GM18520 (cell line): ENCODE data around the gene GORASP1.

Experiments used
- ATAC-seq: cut with Tn5 transposase; IDR thresholded peaks from one replicate; pipeline ENCODE4 v1.9.1; 2021; ENCODE audit not compliant: unreplicated experiment

The GORASP1 gene

DNA sequence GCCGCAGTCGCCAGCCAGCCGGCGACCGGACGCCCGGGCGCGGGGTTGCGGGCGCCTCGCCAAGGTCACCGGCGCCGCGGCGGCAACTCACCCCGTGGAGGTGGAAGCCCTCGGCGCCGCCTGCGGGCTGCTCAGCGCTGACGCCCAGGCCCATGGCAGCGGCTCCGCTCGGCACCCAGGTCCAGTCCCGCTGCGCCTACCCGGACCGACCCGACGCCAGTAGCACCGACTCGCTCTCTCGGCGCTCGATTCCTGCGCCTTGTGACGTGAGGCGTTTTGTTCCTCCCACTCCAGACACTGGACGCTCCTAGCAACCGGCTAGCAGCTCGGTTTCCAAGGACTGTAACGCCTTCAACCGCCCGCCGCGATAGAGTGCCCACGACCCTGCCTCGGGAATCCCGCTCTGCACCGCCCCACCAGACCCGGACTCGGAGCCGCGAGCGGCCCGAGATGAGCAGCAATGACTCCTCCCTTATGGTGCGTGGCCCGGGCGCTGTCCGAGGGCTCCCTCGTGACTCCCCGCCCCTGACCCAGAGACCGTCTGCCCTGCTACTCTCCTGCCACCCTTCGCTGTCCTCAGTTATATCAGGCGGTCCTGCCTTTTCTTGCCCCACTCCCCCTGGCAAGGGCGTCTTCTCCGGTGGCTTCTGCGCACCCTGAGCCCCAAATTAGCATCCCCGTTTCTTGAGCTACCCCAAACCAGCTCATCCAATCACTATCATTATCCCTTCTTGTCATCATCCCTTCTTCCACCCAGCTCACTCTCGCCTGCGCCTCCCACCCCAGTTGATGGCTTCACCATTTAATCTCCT is at the start of gene GORASP1, which contains the start of gene TTC21A:
Gene GORASP1, minus strand, starts transcription at position 240 of the 812 bp plus-strand sequence. Its CDS starts 86 bp downstream, at position 154.
Gene TTC21A, plus strand, starts transcription at position 293 of the 812 bp plus-strand sequence. Its CDS starts 158 bp downstream, at position 451.
- ATAC-seq = peak; percentile 56

DNA sequence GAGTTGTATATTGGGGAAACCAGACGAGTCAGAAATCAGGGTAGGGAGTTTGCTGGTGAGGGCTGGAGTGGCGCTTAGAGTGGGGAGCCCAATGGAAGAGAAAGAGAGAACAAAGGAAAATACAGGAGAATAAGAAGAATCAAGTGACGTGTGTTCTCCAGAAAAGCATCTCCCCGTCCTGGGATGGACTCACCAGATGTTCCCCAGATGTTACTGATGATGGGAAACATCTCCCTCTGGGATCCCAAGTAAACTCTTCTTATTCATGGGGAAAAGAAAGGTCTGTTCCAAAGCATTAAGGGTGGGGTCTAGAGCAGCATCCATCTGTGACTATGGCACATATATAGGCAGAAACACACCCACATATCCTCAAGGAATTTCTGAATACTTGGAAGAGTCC is 49.0 kb upstream of the GORASP1 start:
- no peak for ATAC-seq

DNA sequence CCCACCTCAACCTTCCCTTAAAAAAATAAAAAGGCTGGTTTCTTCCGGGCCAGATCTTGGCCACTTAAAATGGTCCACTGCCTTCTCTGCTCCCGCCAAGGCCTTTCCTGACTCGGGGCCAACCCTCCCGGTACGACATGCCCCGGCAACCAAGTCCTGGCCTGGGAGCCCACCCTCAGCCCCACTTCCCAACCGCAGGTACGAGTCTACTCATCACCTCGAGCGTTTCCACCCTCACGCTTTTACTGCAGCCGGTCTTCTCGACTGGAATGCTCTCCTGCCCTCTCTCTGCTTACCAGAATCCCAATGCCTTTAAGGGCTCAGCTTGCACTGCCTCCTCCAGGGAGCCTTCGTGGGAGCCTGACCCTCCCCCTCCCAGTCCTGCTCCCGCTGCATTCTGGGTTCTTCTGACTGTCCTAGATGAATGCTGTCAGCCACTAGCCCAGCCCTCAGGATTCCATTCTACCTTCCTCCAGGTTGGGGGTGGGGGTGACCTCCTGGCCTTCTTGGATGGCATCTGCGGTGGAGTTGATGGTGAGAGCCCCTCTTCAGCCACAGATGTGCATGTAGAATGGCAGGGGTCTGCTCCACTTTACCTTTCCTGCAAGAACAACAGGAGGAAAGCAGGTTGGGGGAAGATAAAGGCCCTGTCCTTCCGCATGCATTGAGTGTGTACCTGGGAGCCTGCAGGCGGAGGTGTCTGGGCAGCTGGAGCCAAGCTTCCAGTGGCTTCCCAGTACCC is 47.0 kb upstream of the GORASP1 start:
- no peak for ATAC-seq

DNA sequence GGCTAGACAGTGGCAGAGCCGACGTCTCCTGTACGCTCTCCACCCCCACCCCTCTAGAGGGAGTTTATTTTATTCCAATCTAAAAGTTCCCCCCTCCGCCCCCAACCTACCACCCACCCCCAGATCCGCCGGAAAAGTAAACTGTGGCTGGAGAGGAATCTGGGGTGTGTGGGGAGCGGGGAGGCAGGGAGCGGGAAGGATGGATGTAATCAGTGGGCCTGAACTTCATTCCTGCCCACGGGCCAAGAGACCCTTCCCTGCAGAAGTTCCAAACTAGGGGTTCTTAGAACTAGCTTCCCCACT is 46.5 kb upstream of the GORASP1 start:
- no peak for ATAC-seq

DNA sequence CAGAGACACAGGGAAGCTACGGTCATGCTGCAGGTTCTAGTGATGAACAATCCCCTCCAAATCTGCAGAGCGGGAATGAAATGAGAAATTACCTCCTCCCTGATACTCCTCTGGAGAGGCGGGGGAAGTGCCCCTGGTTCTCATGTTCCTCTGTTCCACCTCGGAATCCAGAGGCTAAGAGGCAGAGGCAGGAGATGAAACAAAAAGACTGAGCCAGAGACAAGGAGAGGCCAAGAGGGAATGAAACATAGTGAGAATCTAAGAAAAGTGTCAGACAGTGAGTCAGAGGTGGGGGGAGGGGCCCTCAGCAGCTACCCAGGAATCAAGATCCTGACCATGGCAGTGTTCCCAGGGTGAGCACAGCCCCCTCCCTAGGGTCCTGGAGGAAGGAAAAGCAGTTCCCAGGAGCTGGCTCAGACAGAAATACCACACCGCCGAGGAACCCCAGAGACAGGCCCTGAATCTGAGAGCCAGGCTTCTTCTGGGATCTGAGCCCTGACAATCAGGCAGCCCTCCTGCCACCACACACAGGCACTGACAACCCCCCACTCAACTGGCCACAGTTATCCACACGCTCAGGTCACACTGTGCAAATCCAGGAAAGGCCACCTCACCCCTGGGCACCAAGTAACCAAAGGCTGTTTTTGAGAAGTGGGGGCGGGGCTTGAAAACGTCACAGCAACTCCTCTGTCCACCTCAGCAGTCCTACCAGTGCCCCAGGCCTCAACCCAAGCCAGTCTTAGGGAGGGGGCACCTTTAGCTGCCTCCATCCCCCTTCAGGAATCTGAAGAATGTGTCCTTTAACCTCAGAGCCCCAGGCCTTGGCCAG is 43.6 kb upstream of the GORASP1 start:
- no peak for ATAC-seq

DNA sequence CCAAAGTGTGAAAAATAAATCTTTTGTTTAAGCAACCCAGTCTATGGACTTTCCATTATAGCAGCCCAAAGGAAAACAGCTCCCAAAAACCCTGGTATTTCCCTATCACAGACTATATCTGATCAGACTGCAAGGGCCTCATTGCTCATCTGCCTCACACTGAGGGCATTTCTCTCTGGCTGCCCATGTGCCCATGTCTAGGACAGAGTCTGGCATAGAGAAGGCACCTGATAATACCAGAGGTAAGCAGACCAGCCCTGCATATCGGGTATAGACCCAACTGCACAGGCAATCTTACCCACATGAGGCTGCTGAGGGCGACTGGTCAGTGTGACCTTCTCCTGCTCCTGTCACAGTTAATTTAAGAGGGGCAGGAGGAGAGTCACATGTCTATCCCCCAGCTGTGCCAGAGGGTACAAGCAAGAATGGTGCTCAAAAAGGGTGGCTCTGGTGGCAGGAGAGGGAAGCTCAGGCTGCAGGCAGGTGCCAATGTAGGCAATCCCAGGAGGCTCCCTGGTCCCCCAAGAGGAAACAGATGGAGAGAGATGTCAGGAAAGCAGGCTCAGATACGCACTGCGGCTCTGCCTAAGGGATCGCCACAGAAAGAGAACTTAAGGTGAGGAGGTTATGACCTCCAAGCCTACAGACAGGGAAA is 42.8 kb upstream of the GORASP1 start:
- ATAC-seq = no peak

DNA sequence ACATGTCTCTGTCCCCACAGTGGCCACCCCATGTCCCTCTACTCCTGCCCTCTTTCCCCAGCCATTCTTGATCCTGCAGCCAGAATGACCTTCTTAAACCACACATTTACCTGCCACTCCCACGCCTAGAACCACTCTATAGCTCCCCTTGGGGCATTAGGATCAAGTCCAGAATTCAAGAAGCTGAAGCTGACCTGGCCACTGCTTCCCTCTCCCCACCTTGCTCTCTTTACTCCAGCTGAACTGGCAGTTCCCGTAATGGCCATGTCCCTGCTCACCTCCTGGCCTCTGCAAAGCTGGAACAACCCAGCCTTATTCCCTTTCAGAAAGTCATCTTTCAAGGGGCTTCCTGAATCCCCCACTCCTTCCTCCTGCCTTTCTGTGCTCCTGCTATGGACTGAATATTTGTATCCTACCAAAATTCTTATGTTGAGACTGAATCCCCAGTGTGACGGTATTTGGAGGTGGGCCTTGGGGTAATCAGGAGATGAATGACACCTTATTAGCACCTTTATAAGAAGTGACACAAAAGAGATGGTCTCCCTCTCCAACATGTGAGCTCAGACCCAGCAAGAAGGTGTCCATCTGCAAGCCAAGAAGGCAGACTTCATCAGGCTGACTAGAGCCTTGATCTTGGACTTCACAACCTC is 42.2 kb upstream of the GORASP1 start:
- ATAC-seq = no peak

DNA sequence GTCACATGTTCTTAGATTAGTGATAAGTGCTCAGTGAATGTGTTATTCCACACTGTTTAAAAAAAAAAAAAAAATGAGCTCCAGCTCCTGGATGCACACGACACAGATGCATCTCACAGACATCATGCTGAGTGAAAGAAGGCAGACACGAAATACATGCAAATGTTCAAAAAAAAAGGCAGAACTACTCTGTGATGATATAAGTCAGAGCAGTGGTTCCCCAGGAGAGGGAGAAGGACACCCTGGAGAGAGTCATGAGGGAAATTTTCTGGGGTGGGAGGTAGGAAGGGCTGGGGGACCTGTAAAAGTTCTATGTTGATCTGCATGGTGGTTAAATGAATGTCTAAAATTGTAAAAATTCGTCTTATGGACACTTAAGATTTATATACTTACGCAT is 41.6 kb upstream of the GORASP1 start:
- ATAC-seq = no peak

DNA sequence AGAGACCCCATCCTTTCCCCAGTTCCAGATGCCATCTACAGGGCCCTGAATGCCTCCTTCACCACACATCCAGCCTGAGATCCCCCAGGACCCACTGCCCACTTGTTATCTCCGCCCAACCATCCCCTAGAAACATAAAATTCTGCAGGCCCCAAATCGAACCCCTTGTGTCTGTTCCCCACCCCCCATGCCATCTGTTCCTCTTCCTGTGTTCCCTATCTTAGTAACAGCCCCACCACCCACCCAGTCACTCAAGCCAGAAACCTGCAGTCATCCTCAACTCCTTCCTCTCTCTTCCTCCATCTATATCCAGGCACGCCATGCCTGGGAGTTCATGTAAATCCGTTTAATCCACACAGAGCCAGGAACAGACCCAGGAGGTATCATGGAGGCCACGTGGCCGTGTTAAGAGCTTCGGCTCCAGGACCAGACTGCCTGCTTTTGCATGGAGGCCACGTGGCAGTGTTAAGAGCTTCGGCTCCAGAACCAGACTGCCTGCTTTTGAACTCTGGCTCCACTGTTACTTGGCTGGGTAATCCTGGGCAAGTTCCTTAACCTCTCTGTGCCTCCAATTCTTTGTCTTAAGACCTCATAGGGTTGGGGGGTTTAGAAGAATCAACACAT is 41.1 kb upstream of the GORASP1 start:
- ATAC-seq = no peak

DNA sequence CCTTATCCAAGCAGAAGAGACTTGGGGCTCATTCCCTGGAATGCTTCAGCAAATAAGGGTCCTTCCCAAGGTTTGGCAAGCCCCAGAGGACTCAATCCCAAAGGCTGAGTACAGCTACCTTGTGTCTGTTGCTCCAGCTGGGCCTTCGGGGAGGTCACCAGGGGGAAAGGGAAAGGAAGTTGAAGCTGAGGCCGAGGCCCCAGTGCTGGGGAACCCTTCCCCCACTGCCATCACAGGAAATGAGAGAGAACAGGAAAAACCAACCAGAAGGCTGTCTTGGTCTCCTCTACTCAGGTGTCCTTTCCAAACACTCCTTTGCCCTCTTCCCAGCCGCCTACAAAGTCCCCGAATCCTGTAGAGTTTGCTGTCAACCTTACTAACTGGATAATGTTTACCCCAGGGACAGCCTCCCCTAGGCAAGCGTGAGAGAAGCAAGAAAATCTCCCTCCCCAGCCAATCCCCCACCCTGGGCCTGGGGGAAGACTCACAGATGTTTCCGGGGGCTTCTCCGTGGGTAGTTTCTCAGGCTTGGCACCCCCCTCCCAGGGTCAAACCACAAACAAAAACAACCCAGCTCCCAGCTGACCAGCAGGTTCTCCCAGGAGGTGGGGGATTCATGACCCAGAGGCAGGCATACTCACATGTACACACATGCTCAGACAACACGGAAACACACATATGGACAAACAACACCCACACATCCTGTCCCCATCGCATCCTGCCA is 40.4 kb upstream of the GORASP1 start:
- ATAC-seq = no peak

DNA sequence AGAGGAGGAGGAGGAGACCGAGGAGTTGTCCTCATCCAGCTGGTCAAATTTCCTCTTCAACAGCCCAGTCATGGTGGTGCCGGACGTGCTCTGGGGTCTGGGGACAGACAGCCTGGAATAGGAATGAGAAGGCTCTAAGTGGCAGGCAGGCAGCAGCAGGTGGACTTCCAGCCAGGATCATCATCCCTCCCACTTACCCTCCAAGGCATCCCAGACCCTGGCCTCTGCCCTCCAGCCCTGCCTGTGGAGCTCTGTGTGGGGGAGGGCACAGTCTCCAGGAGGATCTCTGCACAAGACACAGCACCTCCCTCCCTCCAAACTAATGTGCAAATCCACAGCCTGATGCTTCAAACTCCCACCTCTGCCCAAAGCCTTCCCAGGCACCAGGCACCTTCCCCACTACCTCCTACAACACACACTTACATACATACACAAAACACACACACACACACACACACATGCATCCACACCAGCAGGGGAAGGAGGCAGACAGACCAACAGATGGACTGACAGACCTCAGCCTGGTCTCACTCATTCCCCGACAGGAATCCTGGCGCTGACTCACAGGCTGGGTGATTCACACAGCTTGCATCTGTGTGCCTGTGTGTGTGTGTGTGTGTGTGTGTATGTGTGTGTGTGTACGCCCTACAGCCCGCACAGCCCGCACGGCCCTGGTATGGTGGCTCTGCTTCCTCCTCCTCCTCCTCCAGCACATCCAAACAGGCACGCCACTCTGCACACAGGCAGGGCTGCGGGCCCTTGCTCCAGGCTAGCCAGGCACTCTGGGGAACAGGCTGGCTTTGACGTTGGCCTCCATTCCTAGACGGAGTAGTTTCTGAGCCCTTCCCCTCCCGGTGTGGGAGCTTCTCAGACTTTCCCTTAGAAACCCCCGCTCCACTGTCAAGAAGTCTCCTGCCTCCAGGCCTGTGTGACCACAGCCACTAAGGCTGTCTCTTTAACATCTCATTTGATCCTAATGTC is 39.5 kb upstream of the GORASP1 start:
- no peak for ATAC-seq

DNA sequence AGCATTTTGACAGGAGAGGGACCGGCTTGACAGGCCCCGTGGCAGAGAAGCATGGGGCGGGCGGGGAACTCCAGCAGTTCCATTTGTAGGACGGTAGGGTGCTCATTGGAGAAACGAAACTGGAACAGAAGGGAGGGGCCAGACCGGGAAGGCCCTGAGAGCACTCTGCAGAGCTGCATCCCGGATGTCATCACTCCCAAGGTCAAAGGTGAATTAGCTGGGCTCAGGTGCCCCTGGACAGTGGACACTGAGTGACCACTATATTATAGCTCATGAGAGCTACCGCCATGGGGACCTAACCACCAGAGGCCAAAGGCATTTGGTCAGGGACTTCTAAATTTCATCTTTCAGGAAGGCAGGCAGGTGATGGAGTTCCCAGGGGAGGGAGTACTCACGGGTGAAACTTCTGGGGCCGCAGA is 38.7 kb upstream of the GORASP1 start:
- no peak for ATAC-seq

DNA sequence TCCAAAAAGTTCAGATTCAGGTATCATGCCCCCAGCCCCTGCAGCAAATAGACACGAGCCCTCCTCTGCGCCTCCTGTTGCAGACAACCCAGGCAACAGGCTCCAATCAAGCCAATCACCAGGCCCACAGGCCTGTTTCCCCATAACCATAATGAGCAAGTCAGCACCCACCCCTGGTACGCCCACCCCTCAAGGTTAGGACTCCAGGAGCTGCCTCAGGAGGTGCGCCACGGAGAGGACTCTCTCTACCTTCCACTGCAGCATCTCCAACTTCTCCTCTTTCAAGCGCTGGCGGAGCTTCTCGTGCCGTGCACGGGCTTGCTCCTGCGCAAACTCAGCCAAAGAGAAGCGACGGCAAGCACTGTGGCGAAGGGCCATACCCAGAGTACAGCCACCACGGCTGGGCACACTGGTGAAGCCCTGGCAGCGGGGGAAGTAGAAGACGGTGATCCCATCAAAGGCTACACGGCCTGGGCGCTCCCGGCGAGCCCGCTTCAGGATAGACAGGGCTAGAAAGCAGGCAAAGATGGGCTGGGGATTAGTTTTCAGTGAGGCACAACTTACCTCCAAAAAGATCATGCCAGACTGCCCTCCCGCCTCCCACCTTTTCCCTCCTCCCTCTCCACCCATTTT is 37.4 kb upstream of the GORASP1 start:
- ATAC-seq = no peak

DNA sequence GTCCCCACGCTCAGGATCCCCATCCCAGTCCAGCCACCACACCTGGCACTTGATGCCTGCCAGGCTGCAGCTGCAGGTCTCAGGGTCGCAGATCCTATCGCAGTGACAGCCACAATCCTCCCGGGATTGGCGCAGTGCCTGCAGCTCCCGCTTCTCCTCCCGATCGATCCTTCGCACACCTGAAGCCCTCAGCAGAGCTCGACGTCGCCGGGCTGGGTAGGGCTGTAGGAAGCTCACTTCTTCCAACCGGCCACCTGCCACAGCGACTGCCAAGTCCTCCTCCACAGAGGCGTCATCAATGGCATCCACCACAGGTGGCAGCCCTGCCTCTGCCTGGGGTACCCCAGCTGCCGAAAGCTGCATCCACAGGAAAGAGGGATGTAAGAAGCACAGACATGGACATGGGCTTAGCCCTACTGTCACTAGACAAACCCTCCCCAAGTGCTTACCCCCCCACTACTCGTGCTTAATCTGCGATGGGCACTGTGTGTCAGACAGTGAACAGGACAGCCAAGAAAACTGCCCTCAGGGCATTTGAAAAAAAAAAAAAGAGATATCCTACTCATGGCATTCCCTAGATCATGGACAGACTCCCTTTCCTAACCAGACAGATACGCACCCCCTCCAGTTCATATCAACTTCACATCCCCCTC is 36.8 kb upstream of the GORASP1 start:
- ATAC-seq = no peak

DNA sequence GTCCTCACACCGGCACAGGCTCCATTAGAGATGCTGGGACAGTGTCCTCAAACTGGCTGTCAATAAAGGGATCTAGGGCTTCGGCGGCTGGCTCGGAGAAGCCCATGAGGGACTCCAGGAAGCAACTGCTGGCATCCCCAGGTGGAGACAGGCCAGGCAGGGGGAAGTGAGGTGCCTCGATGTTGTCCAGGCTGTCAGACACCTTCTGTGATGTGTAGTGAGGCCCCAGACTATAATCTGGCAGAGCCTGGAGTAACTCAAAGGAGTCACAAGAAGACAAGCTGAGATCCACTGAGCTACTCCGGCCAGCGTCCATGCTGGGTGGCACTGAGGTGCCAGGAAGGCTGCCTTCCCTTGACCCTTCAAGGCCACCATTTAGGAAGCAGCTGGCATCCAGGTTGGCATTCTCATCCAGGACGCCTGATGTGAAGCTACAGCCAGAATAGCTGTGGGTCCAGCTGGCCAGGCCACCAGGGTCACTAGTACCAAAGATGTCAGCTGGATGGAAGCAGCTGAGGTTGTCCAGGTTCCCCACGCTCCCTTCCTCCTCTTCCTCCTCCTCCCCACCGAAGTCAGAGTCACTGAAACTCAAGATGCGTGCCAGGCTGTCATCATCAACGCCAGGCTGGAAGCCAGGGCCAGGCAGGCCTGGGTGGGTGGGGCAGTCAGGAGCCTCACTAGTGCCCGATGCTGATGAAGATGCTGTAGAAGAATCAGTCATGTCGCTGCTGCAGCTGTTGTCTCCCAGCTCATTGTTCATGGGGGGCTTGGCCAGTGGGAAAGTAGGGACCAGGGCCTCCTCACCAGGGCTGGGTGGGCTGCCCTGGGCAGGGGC is 35.8 kb upstream of the GORASP1 start:
- ATAC-seq = no peak

DNA sequence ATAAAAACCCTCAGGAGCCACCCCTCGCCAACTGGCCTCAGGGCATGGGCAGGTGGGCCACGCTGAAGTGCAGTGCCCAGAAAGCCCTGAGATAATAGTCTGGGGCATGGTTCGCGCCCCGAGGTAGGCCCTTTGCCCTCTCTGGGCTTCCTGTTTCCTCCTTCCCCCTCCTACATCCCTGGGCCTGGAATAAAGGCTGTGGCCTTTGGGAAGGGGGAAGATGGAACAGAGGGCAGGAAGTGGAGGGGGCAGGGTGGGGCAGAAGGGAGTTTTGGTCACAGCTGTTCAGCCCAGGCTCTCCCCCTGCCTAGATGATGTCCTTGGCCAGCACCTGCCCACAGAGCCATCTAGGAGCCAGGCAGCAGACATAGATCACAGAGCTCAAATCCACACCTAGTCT is 34.6 kb upstream of the GORASP1 start:
- ATAC-seq = no peak
